Measurements from ENCODE around the gene TSR3. TPM values are rescaled to one million over a fixed set of nuclear protein-coding genes. Genes with fewer than 3 reads are reported as not detected.

Gene TSR3
- total and polyA plus RNA-seq, 2 donors from 2014 or later = 44.8 to 95.4 TPM

GRCh38 chr16:1385232-1385631, 33.6 kb upstream of the TSR3 start:
- DNase-seq = no peak

GRCh38 chr16:1383556-1383955, 31.9 kb upstream of the TSR3 start:
- Histone ChIP-seq H3K4me3 (ENCODE audit: low read length in 3 of 3) (no peak overlapping the region), H3K27me3 (ENCODE audit: control insufficient read depth, insufficient read depth, low read length) (no peaks in the 10 kb centered on the region), H3K27ac (ENCODE audit: low read depth in 2 of 2, low read length in 2 of 2) (no peak overlapping the region), H3K9ac (ENCODE audit: low read length in 3 of 3) (no peak overlapping the region), H3K4me1 (ENCODE audit: control insufficient read depth in 2 of 3, insufficient read depth in 2 of 3, low read depth in 1 of 3, low read length in 3 of 3) (peaks cover 0 to 7% (median 3%) of the 10 kb centered on the region in 3 donors), H3K36me3 (ENCODE audit: control insufficient read depth in 2 of 3, insufficient read depth in 3 of 3, low read length in 3 of 3) (peaks cover 2 to 5% (median 3%) of the 10 kb centered on the region in 3 donors), H3K9me3 (ENCODE audit: control insufficient read depth in 2 of 3, insufficient read depth in 1 of 3, low read length in 3 of 3) (no peaks in the 10 kb centered on the region)
- intact Hi-C loops (cut with DNase I) = no loop called here
- DNase-seq (no peak), FAIRE-seq (no peak)
- no peak for TF ChIP-seq CTCF (IDR thresholded peaks at IDR 0.05; ENCODE audit: borderline replicate concordance, extremely low read depth, insufficient read depth)

More at GRCh38 chr16:1385232-1385631, 33.6 kb upstream of the TSR3 start:
- peaks cover 2 to 6% (median 5%) of the 10 kb centered on the region in 3 donors for H3K36me3 ChIP-seq (ENCODE audit: control insufficient read depth in 2 of 3, insufficient read depth in 3 of 3, low read length in 3 of 3)
- no peak overlapping the region for H3K27ac ChIP-seq (ENCODE audit: low read depth in 2 of 2, low read length in 2 of 2)
- no peaks in the 10 kb centered on the region for H3K9me3 ChIP-seq (ENCODE audit: control insufficient read depth in 2 of 3, insufficient read depth in 1 of 3, low read length in 3 of 3)
- TF ChIP-seq CTCF (IDR thresholded peaks at IDR 0.05; ENCODE audit: borderline replicate concordance, extremely low read depth, insufficient read depth) = no peak
- H3K4me3 ChIP-seq (ENCODE audit: low read length in 3 of 3) = no peak overlapping the region
- H3K4me1 ChIP-seq (ENCODE audit: control insufficient read depth in 2 of 3, insufficient read depth in 2 of 3, low read depth in 1 of 3, low read length in 3 of 3) = no peaks in the 10 kb centered on the region
- H3K27me3 ChIP-seq (ENCODE audit: control insufficient read depth, insufficient read depth, low read length) = no peaks in the 10 kb centered on the region
- H3K9ac ChIP-seq (ENCODE audit: low read length in 3 of 3) = no peak overlapping the region
- intact Hi-C loops (cut with DNase I) = no loop called here
- FAIRE-seq = no peak

- H3K4me1 ChIP-seq (ENCODE audit: control insufficient read depth in 2 of 3, insufficient read depth in 2 of 3, low read depth in 1 of 3, low read length in 3 of 3) = peaks cover 0 to 11% (median 6%) of the 10 kb centered on the region in 3 donors
- H3K27me3 ChIP-seq (ENCODE audit: control insufficient read depth, insufficient read depth, low read length) = no peaks in the 10 kb centered on the region
- H3K9ac ChIP-seq (ENCODE audit: low read length in 3 of 3) = no peak overlapping the region
- no peak overlapping the region for H3K27ac ChIP-seq (ENCODE audit: low read depth in 2 of 2, low read length in 2 of 2)
- H3K36me3 ChIP-seq (ENCODE audit: control insufficient read depth in 2 of 3, insufficient read depth in 3 of 3, low read length in 3 of 3) = peaks cover 2 to 5% (median 3%) of the 10 kb centered on the region in 3 donors
- no peak for FAIRE-seq
- no peaks in the 10 kb centered on the region for H3K9me3 ChIP-seq (ENCODE audit: control insufficient read depth in 2 of 3, insufficient read depth in 1 of 3, low read length in 3 of 3)
- DNase-seq = no peak
- H3K4me3 ChIP-seq (ENCODE audit: low read length in 3 of 3) = no peak overlapping the region
- no peak for TF ChIP-seq CTCF (IDR thresholded peaks at IDR 0.05; ENCODE audit: borderline replicate concordance, extremely low read depth, insufficient read depth)
- intact Hi-C loops (cut with DNase I) = no loop called here
These were observed 30.1 kb upstream of the TSR3 start for GRCh38 chr16:1381612-1382406.

Data from kidney (tissue), 14 donors.